H1 (cell line): ENCODE data around the gene USP37.

ENCODE experiments used
- ASH2L ChIP-seq: fragments of 200-600, 300-600 bp; sonication (generic); IDR thresholded peaks from one replicate; pipeline ENCODE4 v1.7.1; 2017; ENCODE audit warnings: low read length
- CBX8 ChIP-seq: fragments of 300-800, 300-1000 bp; sonication (generic); IDR thresholded peaks from 2 replicates; pipeline ENCODE4 v1.7.1; 2016; ENCODE audit warnings: low read depth, low read length, borderline replicate concordance
- CTBP2 ChIP-seq: IDR thresholded peaks from 2 replicates; pipeline ENCODE4 v1.7.0; 2011; ENCODE audit warnings: borderline replicate concordance, mild to moderate bottlenecking, moderate library complexity, mixed read lengths, low read length; ENCODE audit not compliant: insufficient read depth, insufficient read length
- CTCF ChIP-seq, 3 experiments: IDR thresholded peaks; 1 replicate in 2 of 3; 2 replicates in 1 of 3; pipeline versions ENCODE4 v1.5.1 to v1.6.1; 2011; ENCODE audit warnings: low read length in 3 of 3, mild to moderate bottlenecking in 3 of 3, inconsistent platforms in 2 of 3, low read depth in 1 of 3, moderate library complexity in 1 of 3; ENCODE audit not compliant: insufficient read depth in 1 of 3; ENCODE audit errors: control extremely low read depth in 1 of 3
- EP300 ChIP-seq, 2 experiments: IDR thresholded peaks; 1 replicate in 1 of 2; 2 replicates in 1 of 2; pipeline ENCODE4 v1.6.1; 2011 to 2012; ENCODE audit warnings: low read depth in 2 of 2, low read length in 2 of 2, mild to moderate bottlenecking in 2 of 2, borderline replicate concordance in 1 of 2, inconsistent platforms in 1 of 2, moderate library complexity in 1 of 2
- HDAC2 ChIP-seq, 2 experiments: fragments of 300-600 bp in 1 of 2; sonication (generic) in 1 of 2; IDR thresholded peaks; 2 replicates each; pipeline ENCODE4 v1.6.1; 2011 to 2012; ENCODE audit warnings: low read depth in 2 of 2, low read length in 2 of 2, mild to moderate bottlenecking in 2 of 2, moderate library complexity in 2 of 2, borderline replicate concordance in 1 of 2, inconsistent platforms in 1 of 2
- JUN ChIP-seq: IDR thresholded peaks from 2 replicates; pipeline ENCODE4 v1.6.1; 2011; ENCODE audit warnings: low read depth, mild to moderate bottlenecking, improper control_type of control experiment, low read length
- MAX ChIP-seq: IDR thresholded peaks from 2 replicates; pipeline ENCODE4 v1.6.1; 2012; ENCODE audit warnings: inconsistent platforms
- POLR2A ChIP-seq, 2 experiments: IDR thresholded peaks; 1 replicate in 1 of 2; 2 replicates in 1 of 2; pipeline ENCODE4 v1.6.1; 2011; ENCODE audit warnings: low read depth in 2 of 2, low read length in 2 of 2, mild to moderate bottlenecking in 2 of 2; ENCODE audit errors: control extremely low read depth in 1 of 2
- RFX5 ChIP-seq: IDR thresholded peaks from 2 replicates; pipeline ENCODE4 v1.6.1; 2011; ENCODE audit warnings: low read depth, low read length, improper control_type of control experiment, borderline replicate concordance
- RXRA ChIP-seq: IDR thresholded peaks from 2 replicates; pipeline ENCODE4 v1.6.1; 2011; ENCODE audit warnings: low read depth, mild to moderate bottlenecking, low read length, moderate library complexity; ENCODE audit not compliant: insufficient read depth
- SRF ChIP-seq: IDR thresholded peaks from 2 replicates; pipeline ENCODE4 v1.6.1; 2011; ENCODE audit warnings: mild to moderate bottlenecking, low read depth, low read length, moderate library complexity
- TCF12 ChIP-seq: IDR thresholded peaks from 2 replicates; pipeline ENCODE4 v1.6.1; 2011; ENCODE audit warnings: low read depth, mild to moderate bottlenecking, low read length

GRCh38 chr2:218425531-218425930 lies 142.6 kb downstream of the USP37 start:
- no peak for TF ChIP-seq TCF12
- no peak for TF ChIP-seq HDAC2 (IDR thresholded peaks at IDR 0.05; ENCODE audit: borderline replicate concordance in 1 of 2, low read depth in 2 of 2, low read length in 2 of 2)
- TF ChIP-seq POLR2A (IDR thresholded peaks at IDR 0.05; ENCODE audit: control extremely low read depth in 1 of 2, low read depth in 2 of 2, low read length in 2 of 2), result no peak
- no peak for TF ChIP-seq CTCF (IDR thresholded peaks at IDR 0.05; ENCODE audit: control extremely low read depth in 1 of 3, insufficient read depth in 1 of 3, low read depth in 1 of 3, low read length in 3 of 3)
- TF ChIP-seq CTBP2, result no peak
- no peak for TF ChIP-seq RFX5
- no peak for TF ChIP-seq EP300 (IDR thresholded peaks at IDR 0.05; ENCODE audit: borderline replicate concordance in 1 of 2, low read depth in 2 of 2, low read length in 2 of 2)
- TF ChIP-seq SRF, result no peak
- TF ChIP-seq MAX, result no peak
- TF ChIP-seq CBX8, result no peak
- no peak for TF ChIP-seq ASH2L
- TF ChIP-seq JUN, result no peak
- TF ChIP-seq RXRA, result no peak
